Colonic mucosa (tissue), 4 donors: Measurements from ENCODE around the gene CPNE5. TPM values are rescaled to one million over a fixed set of nuclear protein-coding genes. Genes with fewer than 3 reads are reported as not detected.

Experiments
- DNase-seq: peaks from one replicate; pipeline ENCODE4 v3.0.0-alpha.2; 2020
- H3K27ac ChIP-seq: fragments of 200-600 bp; one replicate; pipeline ENCODE4 v1.8.0; 2021
- H3K27me3 ChIP-seq: fragments of 200-600 bp; one replicate; pipeline ENCODE4 v1.8.0; 2021
- H3K36me3 ChIP-seq: fragments of 200-600 bp; one replicate; pipeline ENCODE4 v1.8.0; 2021
- H3K4me1 ChIP-seq: fragments of 200-600 bp; one replicate; pipeline ENCODE4 v1.8.0; 2021; ENCODE audit warnings: mild to moderate bottlenecking
- H3K4me3 ChIP-seq: fragments of 200-600 bp; one replicate; pipeline ENCODE4 v1.8.0; 2021
- H3K9ac ChIP-seq, 2 donors: one replicate each; pipeline ENCODE4 v1.7.0; 2013; ENCODE audit warnings: control low read depth in 2 of 2, low read depth in 2 of 2, low read length in 2 of 2
- H3K9me3 ChIP-seq: fragments of 200-600 bp; one replicate; pipeline ENCODE4 v1.8.0; 2021
- CTCF ChIP-seq: fragments of 200-600 bp; IDR thresholded peaks from one replicate; pipeline ENCODE4 v1.8.0; 2022; ENCODE audit warnings: antibody characterized with exemption, mild to moderate bottlenecking
- intact Hi-C: fragments of 100-400 bp; cut with DNase I; formaldehyde crosslinking; loops from one replicate; pipeline ENCODE4 v1.14.1; 2022
- total RNA-seq, 2 donors: library from RNA; stranded (reverse); fragmentation: NEBNext Ultra II Directional in 1 of 2; extraction: Animal tissue kit (Norgen Biotek cat#: 25700) in 1 of 2; gene quantifications; one replicate each; pipeline ENCODE4 v1.2.1, GENCODE V29; 2021
- donor health status: healthy.
- donor health status: DM: no; HTN: no; CAD: no.
- donor health status: DM: no; HTN: no; CAD: no.

CPNE5 gene
- 1 to 10 TPM; 4.6 to 8.0 TPM for total RNA-seq

- Histone ChIP-seq H3K36me3 (no peaks in the 10 kb centered on the region), H3K27ac (no peak within 1 kb of the TSS), H3K27me3 (peaks cover 15% of the 10 kb centered on the region), H3K4me3 (peak within 1 kb of the TSS; percentile 42), H3K4me1 (no peaks in the 10 kb centered on the region), H3K9ac (no peak within 1 kb of the TSS), H3K9me3 (no peaks in the 10 kb centered on the region)
- no peak for TF ChIP-seq CTCF
- intact Hi-C loops = no loop called here
- no peak for DNase-seq
These were observed at the start of gene CPNE5 for GRCh38 chr6:36838896-36839748. CPNE5 (minus strand) TSS chr6:36839444; CDS start chr6:36839377, 67 bp downstream.

GRCh38 chr6:36888115-36888643 lies 48.9 kb upstream of the CPNE5 start:
- TF ChIP-seq CTCF = no peak
- Histone ChIP-seq H3K4me1 (no peaks in the 10 kb centered on the region), H3K4me3 (no peak overlapping the region), H3K27ac (no peak overlapping the region), H3K9ac (no peak overlapping the region), H3K27me3 (no peaks in the 10 kb centered on the region), H3K9me3 (no peaks in the 10 kb centered on the region), H3K36me3 (no peaks in the 10 kb centered on the region)
- intact Hi-C loops = no loop called here
- DNase-seq = no peak

- Histone ChIP-seq H3K27me3 (no peaks in the 10 kb centered on the region), H3K27ac (no peak overlapping the region), H3K9ac (no peak overlapping the region), H3K36me3 (no peaks in the 10 kb centered on the region), H3K9me3 (no peaks in the 10 kb centered on the region), H3K4me1 (no peaks in the 10 kb centered on the region), H3K4me3 (no peak overlapping the region)
- TF ChIP-seq CTCF = no peak
- DNase-seq = no peak
- intact Hi-C loops = no loop called here
These were observed 47.8 kb upstream of the CPNE5 start for GRCh38 chr6:36886950-36887618.

- Histone ChIP-seq H3K27ac (peak within 1 kb of the TSS; percentile 62), H3K9ac (peak within 1 kb of the TSS; percentile 82 to 90), H3K4me3 (peak within 1 kb of the TSS; percentile 71), H3K4me1 (no peaks in the 10 kb centered on the region), H3K9me3 (no peaks in the 10 kb centered on the region), H3K27me3 (no peaks in the 10 kb centered on the region), H3K36me3 (no peaks in the 10 kb centered on the region)
- peak; percentile 99 for DNase-seq
- intact Hi-C loops = loop anchor here (2.0 kb wide), 1 partner anchor 133 kb away; no protein-coding TSS in a partner anchor
- peak; percentile 67 for TF ChIP-seq CTCF
These were observed 46.5 kb upstream of the CPNE5 start, which contains the start of gene C6orf89 for GRCh38 chr6:36885461-36886401. C6orf89 (plus strand) TSS chr6:36885952; CDS start chr6:36899445, 13,493 bp downstream.
